ENCODE results near the gene RIC8A.

RIC8A gene

GRCh38 chr11:203945-204586 is 3.4 kb upstream of the RIC8A start:
- DNase-seq (ENCODE audit: low read depth): no peak

- DNase-seq (ENCODE audit: low read depth): no peak
These were observed 2.9 kb upstream of the RIC8A start for GRCh38 chr11:204587-205109.

GRCh38 chr11:205221-206001 is 2.1 kb upstream of the RIC8A start:
- no peak for DNase-seq (ENCODE audit: low read depth)

GRCh38 chr11:206002-206384 is 1.5 kb upstream of the RIC8A start:
- no peak for DNase-seq (ENCODE audit: low read depth)

GRCh38 chr11:206526-207207 is 841 bp upstream of the RIC8A start:
- no peak for DNase-seq (ENCODE audit: low read depth)

- DNase-seq (ENCODE audit: low read depth): no peak
These were observed 314 bp downstream of the RIC8A start for GRCh38 chr11:207863-208180.

GRCh38 chr11:208181-208916 is 841 bp downstream of the RIC8A start:
- DNase-seq (ENCODE audit: low read depth): peak; percentile 76

GRCh38 chr11:208917-209260 is 1.4 kb downstream of the RIC8A start:
- no peak for DNase-seq (ENCODE audit: low read depth)

- no peak for DNase-seq (ENCODE audit: low read depth)
These were observed 2.0 kb downstream of the RIC8A start for GRCh38 chr11:209275-210121.

GRCh38 chr11:210122-210802 is 2.8 kb downstream of the RIC8A start:
- DNase-seq (ENCODE audit: low read depth): no peak

GRCh38 chr11:210803-211180 is 3.3 kb downstream of the RIC8A start:
- no peak for DNase-seq (ENCODE audit: low read depth)

- no peak for DNase-seq (ENCODE audit: low read depth)
These were observed 3.8 kb downstream of the RIC8A start for GRCh38 chr11:211295-211694.

- no peak for DNase-seq (ENCODE audit: low read depth)
These were observed 4.2 kb downstream of the RIC8A start for GRCh38 chr11:211741-212140.

GRCh38 chr11:212150-213100 is 4.9 kb downstream of the RIC8A start:
- no peak for DNase-seq (ENCODE audit: low read depth)

GRCh38 chr11:213111-213510 is 5.6 kb downstream of the RIC8A start:
- no peak for DNase-seq (ENCODE audit: low read depth)

- DNase-seq (ENCODE audit: low read depth): no peak
These were observed 6.6 kb downstream of the RIC8A start for GRCh38 chr11:214083-214482.

- DNase-seq (ENCODE audit: low read depth): no peak
These were observed 8.1 kb downstream of the RIC8A start for GRCh38 chr11:215581-216037.

GRCh38 chr11:216081-216974 is 8.8 kb downstream of the RIC8A start:
- DNase-seq (ENCODE audit: low read depth): no peak

GRCh38 chr11:217704-218103 is 10.2 kb downstream of the RIC8A start:
- no peak for DNase-seq (ENCODE audit: low read depth)

All from T follicular helper cell (primary cell).